CD4-positive, alpha-beta memory T cell (primary cell): ENCODE data around the gene TAF1B. TPM values are rescaled to one million over a fixed set of nuclear protein-coding genes. Genes with fewer than 3 reads are reported as not detected.
"Not testable (repeated sequence)": the region's sequence is repeated elsewhere in the genome, so short reads cannot be mapped to it uniquely, and the experiment has no call there.

Experiments used
- CTCF ChIA-PET: fragments of 350-600 bp; sonication (Branson Sonifier 250); formaldehyde crosslinking; loops from one replicate; lab custom pipeline; 2021; ENCODE audit warnings: inconsistent platforms; ENCODE audit not compliant: partially characterized antibody; lab: Charles Lee
- POLR2A ChIA-PET: fragments of 350-600 bp; sonication (Branson Sonifier 250); formaldehyde crosslinking; loops from one replicate; lab custom pipeline; 2021; ENCODE audit not compliant: partially characterized antibody; lab: Charles Lee
- DNase-seq, 5 donors: peaks; one replicate each; pipeline versions ENCODE4 v3.0.0 to v3.0.0-alpha.2; 2020 to 2022; ENCODE audit warnings: mixed read lengths in 1 of 5
- H3K27ac ChIP-seq: one replicate; pipeline ENCODE4 v1.7.0; 2013; ENCODE audit warnings: low read depth, low read length
- H3K27me3 ChIP-seq: 2 replicates; pipeline ENCODE4 v1.7.0; 2013; ENCODE audit warnings: mild to moderate bottlenecking, low read length, moderate library complexity; ENCODE audit not compliant: insufficient read depth
- H3K36me3 ChIP-seq: 2 replicates; pipeline ENCODE4 v1.7.0; 2013; ENCODE audit warnings: mild to moderate bottlenecking, low read length, moderate library complexity; ENCODE audit not compliant: insufficient read depth
- H3K4me1 ChIP-seq: 2 replicates; pipeline ENCODE4 v1.7.0; 2013; ENCODE audit warnings: mild to moderate bottlenecking, low read length, moderate library complexity; ENCODE audit not compliant: insufficient read depth
- H3K4me3 ChIP-seq, 2 donors: one replicate each; pipeline ENCODE4 v1.7.0; 2013; ENCODE audit warnings: low read length in 2 of 2, mild to moderate bottlenecking in 1 of 2
- H3K9me3 ChIP-seq, 2 donors: one replicate each; pipeline ENCODE4 v1.7.0; 2013; ENCODE audit warnings: low read length in 2 of 2, control low read depth in 1 of 2; ENCODE audit not compliant: control insufficient read depth in 1 of 2
- H3K27ac Mint-ChIP-seq, 7 donors: one replicate each; pipeline ENCODE4 v1.8.0; 2020 to 2021; ENCODE audit warnings: mixed read lengths in 7 of 7, mild to moderate bottlenecking in 6 of 7, inconsistent platforms in 3 of 7, moderate library complexity in 3 of 7
- H3K27me3 Mint-ChIP-seq, 2 donors: one replicate each; pipeline ENCODE4 v1.8.0; 2020 to 2021; ENCODE audit warnings: mixed read lengths in 2 of 2
- H3K36me3 Mint-ChIP-seq, 2 donors: one replicate each; pipeline ENCODE4 v1.8.0; 2020 to 2021; ENCODE audit warnings: mixed read lengths in 2 of 2, inconsistent platforms in 1 of 2, mild to moderate bottlenecking in 1 of 2
- H3K4me1 Mint-ChIP-seq, 4 donors: one replicate each; pipeline ENCODE4 v1.8.0; 2020 to 2021; ENCODE audit warnings: mixed read lengths in 4 of 4, mild to moderate bottlenecking in 1 of 4
- H3K4me3 Mint-ChIP-seq, 8 donors: one replicate each; pipeline ENCODE4 v1.8.0; 2020 to 2021; ENCODE audit warnings: mixed read lengths in 8 of 8, mild to moderate bottlenecking in 7 of 8, moderate library complexity in 6 of 8, inconsistent platforms in 3 of 8
- H3K9me3 Mint-ChIP-seq, 8 donors: one replicate each; pipeline ENCODE4 v1.8.0; 2020 to 2021; ENCODE audit warnings: mixed read lengths in 8 of 8, mild to moderate bottlenecking in 5 of 8, inconsistent platforms in 3 of 8, moderate library complexity in 1 of 8
- intact Hi-C: fragments of 100-400 bp; cut with micrococcal nuclease; formaldehyde crosslinking; loops from one replicate; pipeline ENCODE4 v1.15.1; 2023
- polyA plus RNA-seq, 2 donors: library from polyadenylated mRNA; unstranded; fragments of 300-500 nt; fragmentation: Illumina TruSeq; gene quantifications; one replicate each; pipeline ENCODE4 v1.2.3, GENCODE V29; 2021
- total RNA-seq, 2 experiments: library from RNA; stranded (reverse); gene quantifications; one replicate each; pipeline ENCODE4 v1.2.3, GENCODE V29; 2021

Gene TAF1B
- total and polyA plus RNA-seq, 4 experiments from 2014 or later = 4.1 to 23.9 (median 17.8) TPM

DNA sequence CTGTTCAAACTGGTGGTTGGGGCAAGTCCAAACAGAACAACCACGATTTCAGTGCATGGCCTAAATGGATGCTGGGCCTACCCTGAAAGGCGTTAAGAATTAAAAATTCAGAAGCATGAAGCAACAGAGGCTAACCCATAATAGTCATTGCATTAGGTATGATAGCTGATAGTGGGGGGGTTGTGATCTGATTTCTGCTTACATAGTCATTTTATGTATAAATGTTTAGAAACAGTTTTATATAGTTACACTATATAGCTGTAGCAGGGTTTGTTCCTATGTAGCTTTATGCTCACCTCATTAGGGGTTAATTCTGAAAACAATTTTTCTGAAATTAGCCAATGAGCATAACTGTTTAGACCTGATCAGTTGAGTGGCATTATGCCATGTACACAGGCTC, 9.6 kb downstream of the TAF1B start:
- peaks cover 0 to 8% (median 3%) of the 10 kb centered on the region in 4 donors for H3K4me1 Mint-ChIP-seq
- no peak overlapping the region for H3K4me3 Mint-ChIP-seq
- no peaks in the 10 kb centered on the region for H3K27me3 ChIP-seq
- DNase-seq = no peak
- H3K4me3 ChIP-seq = no peak overlapping the region
- peaks cover 46% of the 10 kb centered on the region for H3K36me3 ChIP-seq
- H3K9me3 ChIP-seq = no peaks in the 10 kb centered on the region
- ChIA-PET CTCF (interaction anchor here (1.1 to 1.4 kb wide), 2 partner anchors 9 to 39 kb away, joined by 4 read pairs; partner anchors contain the start of gene TAF1B), POLR2A (interaction anchor here (0.6 kb wide), 1 partner anchor 219 kb away, joined by 3 read pairs; no protein-coding TSS in a partner anchor)
- intact Hi-C loops = no loop called here
- no peaks in the 10 kb centered on the region for H3K4me1 ChIP-seq
- no peak overlapping the region for H3K27ac Mint-ChIP-seq
- H3K27me3 Mint-ChIP-seq = no peaks in the 10 kb centered on the region
- H3K27ac ChIP-seq = no peak overlapping the region
- peaks cover 63 to 85% of the 10 kb centered on the region in 2 donors for H3K36me3 Mint-ChIP-seq
- peaks cover 0 to 4% (median 0%) of the 10 kb centered on the region in 8 donors for H3K9me3 Mint-ChIP-seq

DNA sequence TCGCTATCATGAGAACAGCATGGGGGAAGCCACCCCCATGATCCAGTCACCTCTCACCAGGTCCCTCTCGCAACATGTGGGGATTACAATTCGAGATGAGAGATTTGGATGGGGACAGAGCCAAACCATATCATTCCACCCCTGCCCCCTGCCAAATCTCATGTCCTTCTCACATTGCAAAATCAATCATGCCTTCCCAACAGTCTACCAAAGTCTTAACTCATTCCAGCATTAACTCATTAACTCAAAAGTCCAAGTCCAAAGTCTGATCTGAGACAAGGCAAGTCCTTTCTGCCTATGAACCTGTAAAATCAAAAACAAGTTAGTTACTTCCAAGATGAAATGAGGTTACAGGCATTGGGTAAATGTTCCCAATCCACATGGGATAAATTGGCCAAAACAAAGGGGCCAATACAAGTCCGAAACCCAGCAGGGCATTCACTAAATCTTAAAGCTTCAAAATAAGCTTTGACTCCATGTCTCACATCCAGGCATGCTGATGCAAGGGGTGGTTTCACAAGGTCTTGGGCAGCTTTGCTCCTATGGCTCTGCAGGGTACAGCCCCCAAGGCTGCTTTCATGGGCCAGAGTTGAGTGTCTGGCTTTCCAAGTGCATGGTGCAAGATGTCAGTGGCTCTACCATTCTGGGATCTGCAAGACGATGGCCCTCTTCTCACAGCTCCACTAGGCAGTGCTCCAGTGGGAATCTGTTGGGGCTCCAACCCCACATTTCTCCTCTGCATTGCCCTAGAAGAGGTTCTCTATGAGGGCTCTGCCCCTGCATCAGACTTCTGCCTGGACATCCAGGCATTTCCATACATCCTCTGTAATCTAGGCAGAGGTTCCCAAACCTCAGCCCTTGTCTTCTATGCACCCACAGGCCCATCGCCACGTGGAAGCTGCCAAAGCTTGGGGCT, 14.8 kb downstream of the TAF1B start:
- DNase-seq = no peak
- intact Hi-C loops = no loop called here

GRCh38 chr2:9858730-9859068, 15.4 kb downstream of the TAF1B start:
- peaks cover 0 to 1% (median 0%) of the 10 kb centered on the region in 4 donors for H3K4me1 Mint-ChIP-seq
- Histone ChIP-seq H3K36me3 (peaks cover 21% of the 10 kb centered on the region), H3K9me3 (no peaks in the 10 kb centered on the region), H3K27ac (no peak overlapping the region), H3K27me3 (no peaks in the 10 kb centered on the region), H3K4me3 (no peak overlapping the region), H3K4me1 (no peaks in the 10 kb centered on the region)
- ChIA-PET CTCF (no interaction called here), POLR2A (no interaction called here)
- peaks cover 65 to 69% of the 10 kb centered on the region in 2 donors for H3K36me3 Mint-ChIP-seq
- H3K4me3 Mint-ChIP-seq = no peak overlapping the region
- H3K9me3 Mint-ChIP-seq = peaks cover 0 to 14% (median 3%) of the 10 kb centered on the region in 8 donors
- no peak for DNase-seq
- intact Hi-C loops = no loop called here
- no peaks in the 10 kb centered on the region for H3K27me3 Mint-ChIP-seq
- no peak overlapping the region for H3K27ac Mint-ChIP-seq

More for the DNA sequence above, 14.8 kb downstream of the TAF1B start:
- Mint-ChIP-seq H3K9me3 (peaks cover 0 to 14% (median 3%) of the 10 kb centered on the region in 8 donors), H3K27ac (no peak overlapping the region), H3K4me1 (peaks cover 0 to 1% (median 0%) of the 10 kb centered on the region in 4 donors), H3K4me3 (no peak overlapping the region), H3K27me3 (no peaks in the 10 kb centered on the region), H3K36me3 (peaks cover 71% of the 10 kb centered on the region in 2 donors)
- H3K27me3 ChIP-seq = no peaks in the 10 kb centered on the region
- H3K9me3 ChIP-seq = no peaks in the 10 kb centered on the region
- ChIA-PET POLR2A (no interaction called here), CTCF (no interaction called here)
- no peak overlapping the region for H3K4me3 ChIP-seq
- H3K36me3 ChIP-seq = peaks cover 22% of the 10 kb centered on the region
- no peak overlapping the region for H3K27ac ChIP-seq
- no peaks in the 10 kb centered on the region for H3K4me1 ChIP-seq

DNA sequence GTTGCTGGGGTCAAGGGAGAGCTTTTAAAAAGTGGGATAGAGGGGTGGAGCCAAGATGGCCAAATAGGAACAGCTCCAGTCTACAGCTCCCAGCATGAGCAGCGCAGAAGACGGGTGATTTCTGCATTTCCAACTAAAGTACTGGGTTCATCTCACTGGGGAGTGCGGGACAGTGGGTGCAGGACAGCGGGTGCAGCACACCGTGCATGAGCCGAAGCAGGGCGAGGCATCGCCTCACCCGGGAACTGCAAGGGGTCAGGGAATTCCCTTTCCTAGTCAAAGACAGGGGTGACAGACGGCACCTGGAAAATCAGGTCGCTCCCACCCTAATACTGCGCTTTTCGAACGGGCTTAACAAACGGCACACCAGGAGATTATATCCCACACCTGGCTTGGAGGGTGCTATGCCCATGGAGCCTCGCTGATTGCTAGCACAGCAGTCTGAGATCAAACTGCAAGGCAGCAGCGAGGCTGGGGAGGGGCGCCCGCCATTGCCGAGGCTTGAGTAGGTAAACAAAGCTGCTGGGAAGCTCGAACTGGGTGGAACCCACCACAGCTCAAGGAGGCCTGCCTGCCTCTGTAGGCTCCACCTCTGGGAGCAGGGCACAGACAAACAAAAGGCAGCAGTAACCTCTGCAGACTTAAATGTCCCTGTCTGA, 17.8 kb downstream of the TAF1B start:
- DNase-seq, H3K27ac ChIP-seq, H3K4me3 ChIP-seq, H3K4me1 ChIP-seq, H3K9me3 ChIP-seq, intact Hi-C loops, POLR2A ChIA-PET, CTCF ChIA-PET, H3K27me3 ChIP-seq, H3K27me3 Mint-ChIP-seq, H3K4me1 Mint-ChIP-seq, H3K4me3 Mint-ChIP-seq: not testable (repeated sequence)
- Mint-ChIP-seq H3K27ac (peak overlapping the region in 1 of 7 donors; percentile 55), H3K9me3 (peaks cover 0 to 14% (median 3%) of the 10 kb centered on the region in 8 donors), H3K36me3 (peaks cover 43 to 54% of the 10 kb centered on the region in 2 donors)
- H3K36me3 ChIP-seq = peaks cover 13% of the 10 kb centered on the region

GRCh38 chr2:9867881-9868280, 24.6 kb downstream of the TAF1B start:
- Histone ChIP-seq H3K4me3 (no peak overlapping the region), H3K9me3 (no peaks in the 10 kb centered on the region), H3K27ac (no peak overlapping the region), H3K36me3 (peaks cover 7% of the 10 kb centered on the region), H3K4me1 (no peaks in the 10 kb centered on the region), H3K27me3 (no peaks in the 10 kb centered on the region)
- Mint-ChIP-seq H3K36me3 (peaks cover 20 to 28% of the 10 kb centered on the region in 2 donors), H3K9me3 (no peaks in the 10 kb centered on the region), H3K27ac (peak overlapping the region in 1 of 7 donors; percentile 43), H3K4me3 (no peak overlapping the region), H3K27me3 (no peaks in the 10 kb centered on the region), H3K4me1 (peaks cover 0 to 3% (median 1%) of the 10 kb centered on the region in 4 donors)
- CTCF ChIA-PET = no interaction called here
- DNase-seq = no peak
- POLR2A ChIA-PET = no interaction called here
- intact Hi-C loops = no loop called here

DNA sequence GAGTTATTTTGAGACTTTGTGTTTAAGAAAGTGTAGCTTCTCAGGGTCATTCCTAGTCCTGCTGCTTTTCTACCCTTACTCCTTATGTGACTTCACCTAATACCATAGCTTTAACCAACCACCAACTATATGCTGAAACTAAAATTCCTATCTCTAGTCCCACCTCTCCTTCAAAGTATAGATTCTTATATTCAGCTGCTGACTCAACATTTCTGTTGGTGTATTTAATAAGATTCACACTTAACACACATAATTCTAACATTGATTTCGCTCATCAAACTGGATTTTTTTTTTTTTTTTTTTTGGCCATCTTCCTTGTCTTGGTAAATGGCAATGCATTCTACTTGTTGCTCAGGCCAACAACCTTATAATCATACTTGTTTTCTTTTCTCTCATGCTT, 30.1 kb downstream of the TAF1B start:
- peaks cover 51 to 57% of the 10 kb centered on the region in 2 donors for H3K36me3 Mint-ChIP-seq
- no peak overlapping the region for H3K4me3 ChIP-seq
- no peak overlapping the region for H3K27ac Mint-ChIP-seq
- ChIA-PET POLR2A (no interaction called here), CTCF (no interaction called here)
- H3K27me3 ChIP-seq = no peaks in the 10 kb centered on the region
- peaks cover 0 to 3% (median 1%) of the 10 kb centered on the region in 4 donors for H3K4me1 Mint-ChIP-seq
- intact Hi-C loops = no loop called here
- H3K9me3 ChIP-seq = no peaks in the 10 kb centered on the region
- H3K9me3 Mint-ChIP-seq = no peaks in the 10 kb centered on the region
- no peak overlapping the region for H3K27ac ChIP-seq
- no peaks in the 10 kb centered on the region for H3K27me3 Mint-ChIP-seq
- no peaks in the 10 kb centered on the region for H3K4me1 ChIP-seq
- no peak overlapping the region for H3K4me3 Mint-ChIP-seq
- no peak for DNase-seq
- H3K36me3 ChIP-seq = peaks cover 13% of the 10 kb centered on the region

GRCh38 chr2:9877026-9877425, 33.8 kb downstream of the TAF1B start:
- intact Hi-C loops = no loop called here
- Histone ChIP-seq H3K4me3 (no peak overlapping the region), H3K9me3 (no peaks in the 10 kb centered on the region), H3K36me3 (peaks cover 7% of the 10 kb centered on the region), H3K4me1 (no peaks in the 10 kb centered on the region), H3K27ac (no peak overlapping the region), H3K27me3 (no peaks in the 10 kb centered on the region)
- no peak for DNase-seq
- Mint-ChIP-seq H3K27ac (peak overlapping the region in 3 of 7 donors; percentile 25 to 83 (median 57)), H3K36me3 (peaks cover 55 to 63% of the 10 kb centered on the region in 2 donors), H3K9me3 (no peaks in the 10 kb centered on the region), H3K4me1 (peaks cover 0 to 4% (median 0%) of the 10 kb centered on the region in 4 donors), H3K4me3 (no peak overlapping the region), H3K27me3 (no peaks in the 10 kb centered on the region)
- POLR2A ChIA-PET = no interaction called here
- CTCF ChIA-PET = interaction anchor here (0.9 kb wide), 2 partner anchors 33 to 62 kb away, joined by 3 read pairs; no protein-coding TSS in a partner anchor
